ENCODE results near the gene STAT6. TPM values are rescaled to one million over a fixed set of nuclear protein-coding genes. Genes with fewer than 3 reads are reported as not detected.

Gene STAT6
- total RNA-seq, 1 experiment from 2014 or later, result 52.3 TPM

- TF ChIP-seq REST (IDR thresholded peaks at IDR 0.05; ENCODE audit: insufficient read depth in 1 of 2, low read depth in 2 of 2, low read length in 1 of 2), result no peak
- TF ChIP-seq SIN3A (IDR thresholded peaks at IDR 0.05; ENCODE audit: borderline replicate concordance, insufficient read depth, low read depth, low read length), result no peak
- TF ChIP-seq POLR2AphosphoS5 (IDR thresholded peaks at IDR 0.05; ENCODE audit: low read depth, low read length), result no peak
- no peak for TF ChIP-seq TCF7L2 (IDR thresholded peaks at IDR 0.05; ENCODE audit: low read depth, low read length)
- no peak for TF ChIP-seq CTCF (IDR thresholded peaks at IDR 0.05)
- ChIA-PET CTCF (interaction anchor here (0.5 to 0.6 kb wide), 2 partner anchors 49 to 126 kb away, joined by 3 read pairs; no protein-coding TSS in a partner anchor), POLR2A (interaction anchor here (0.6 kb wide), 1 partner anchor 264 kb away, joined by 5 read pairs; no protein-coding TSS in a partner anchor)
- H3K4me3 ChIP-seq (ENCODE audit: low read depth in 2 of 2, low read length in 2 of 2), result no peak overlapping the region
- no peaks in the 10 kb centered on the region for H3K9me3 ChIP-seq (ENCODE audit: control insufficient read depth, insufficient read depth, low read depth, low read length)
- no TSS peak for BruUV-seq (replicated peaks)
- no peak for ATAC-seq
- H3K27me3 ChIP-seq (ENCODE audit: control insufficient read depth, insufficient read depth, low read length), result peaks cover 12% of the 10 kb centered on the region
- H3K36me3 ChIP-seq (ENCODE audit: control insufficient read depth, insufficient read depth, low read length), result no peaks in the 10 kb centered on the region
- intact Hi-C loops (cut with micrococcal nuclease; ENCODE audit: unreplicated experiment), result no loop called here
- no peaks in the 10 kb centered on the region for H3K4me1 ChIP-seq (ENCODE audit: control insufficient read depth, insufficient read depth, low read length)
- H3K27ac ChIP-seq (ENCODE audit: low read length), result no peak overlapping the region
- DNase-seq (ENCODE audit: low read depth, low spot score), result no peak
- in situ Hi-C loops (cut with HindIII; ENCODE audit: low pct_unique_long_range_greater_than_20kb, low sequenced_read_pairs), result no loop called here
Measured at GRCh38 chr12:57047981-57048380, 63.2 kb downstream of the STAT6 start.

DNA sequence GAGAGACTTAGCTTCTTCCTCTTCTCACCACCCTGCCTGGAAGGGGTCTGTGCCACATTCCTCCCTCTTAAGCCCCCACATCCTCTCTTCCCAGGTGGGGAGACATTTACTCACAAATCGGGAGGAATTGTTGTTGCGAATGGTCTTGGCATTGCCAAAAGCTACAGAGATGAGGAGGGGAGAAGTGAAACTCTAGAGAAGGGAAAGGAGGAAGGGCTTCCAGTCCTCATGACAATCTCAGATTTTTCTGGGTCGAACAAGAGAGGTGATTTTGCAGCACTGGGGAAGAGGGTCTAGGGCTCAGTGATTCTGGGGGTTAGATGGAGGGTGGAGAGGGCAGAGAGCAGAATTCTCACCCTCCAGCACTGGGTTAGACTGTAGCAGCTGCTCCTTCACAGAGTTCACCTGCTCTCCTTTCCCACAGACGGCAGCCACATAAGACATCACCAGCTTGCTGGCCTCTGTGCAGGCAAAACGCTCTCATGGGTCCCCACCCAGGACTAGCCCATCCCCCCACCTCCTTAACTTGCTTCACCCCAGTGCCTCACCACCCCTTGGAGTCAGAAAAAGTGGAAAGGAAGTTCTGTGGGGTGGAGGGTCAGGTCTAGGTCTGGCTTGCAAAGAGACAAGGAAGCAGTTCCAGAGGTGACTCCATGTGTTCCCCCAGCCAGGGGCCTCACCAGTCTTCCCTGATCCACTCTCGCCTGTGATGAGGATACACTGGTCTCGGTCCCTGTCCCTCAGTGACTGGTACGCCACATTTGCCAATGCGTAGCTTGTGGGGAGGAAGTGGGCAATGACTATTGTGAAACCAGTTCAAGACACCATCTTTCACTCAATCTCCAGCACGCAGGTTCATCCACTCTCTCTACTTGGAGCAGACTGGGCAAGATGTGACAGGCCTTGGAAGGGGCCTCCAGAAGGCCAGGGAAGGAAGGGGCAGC, 63.9 kb downstream of the STAT6 start:
- Histone ChIP-seq H3K36me3 (ENCODE audit: control insufficient read depth, insufficient read depth, low read length) (no peaks in the 10 kb centered on the region), H3K4me1 (ENCODE audit: control insufficient read depth, insufficient read depth, low read length) (no peaks in the 10 kb centered on the region), H3K27ac (ENCODE audit: low read length) (no peak overlapping the region), H3K4me3 (ENCODE audit: low read depth in 2 of 2, low read length in 2 of 2) (no peak overlapping the region), H3K27me3 (ENCODE audit: control insufficient read depth, insufficient read depth, low read length) (peaks cover 12% of the 10 kb centered on the region), H3K9me3 (ENCODE audit: control insufficient read depth, insufficient read depth, low read depth, low read length) (no peaks in the 10 kb centered on the region)
- no TSS peak for BruUV-seq (replicated peaks)
- ATAC-seq (no peak), DNase-seq (ENCODE audit: low read depth, low spot score) (no peak)
- ChIA-PET CTCF (interaction anchor here (0.5 kb wide), 1 partner anchor 127 kb away, joined by 3 read pairs; no protein-coding TSS in a partner anchor), POLR2A (interaction anchor here (0.6 kb wide), 1 partner anchor 19 kb away, joined by 8 read pairs; no protein-coding TSS in a partner anchor)
- TF ChIP-seq TCF7L2 (IDR thresholded peaks at IDR 0.05; ENCODE audit: low read depth, low read length) (no peak), CTCF (IDR thresholded peaks at IDR 0.05) (no peak), SIN3A (IDR thresholded peaks at IDR 0.05; ENCODE audit: borderline replicate concordance, insufficient read depth, low read depth, low read length) (no peak), POLR2AphosphoS5 (IDR thresholded peaks at IDR 0.05; ENCODE audit: low read depth, low read length) (no peak), REST (IDR thresholded peaks at IDR 0.05; ENCODE audit: insufficient read depth in 1 of 2, low read depth in 2 of 2, low read length in 1 of 2) (no peak)
- intact Hi-C loops (cut with micrococcal nuclease; ENCODE audit: unreplicated experiment) (no loop called here), in situ Hi-C loops (cut with HindIII; ENCODE audit: low pct_unique_long_range_greater_than_20kb, low sequenced_read_pairs) (no loop called here)

All from Panc1 (cell line).